HG02981 (cell line): ENCODE results near the gene INSL3.
A peak's percentile ranks its signal among the peaks of the same experiment; 100 is the strongest.

Experiments used
- ATAC-seq: cut with Tn5 transposase; IDR thresholded peaks from one replicate; pipeline ENCODE4 v1.9.1; 2021; ENCODE audit warnings: mild to moderate bottlenecking, moderate library complexity; ENCODE audit not compliant: unreplicated experiment

INSL3 gene

DNA sequence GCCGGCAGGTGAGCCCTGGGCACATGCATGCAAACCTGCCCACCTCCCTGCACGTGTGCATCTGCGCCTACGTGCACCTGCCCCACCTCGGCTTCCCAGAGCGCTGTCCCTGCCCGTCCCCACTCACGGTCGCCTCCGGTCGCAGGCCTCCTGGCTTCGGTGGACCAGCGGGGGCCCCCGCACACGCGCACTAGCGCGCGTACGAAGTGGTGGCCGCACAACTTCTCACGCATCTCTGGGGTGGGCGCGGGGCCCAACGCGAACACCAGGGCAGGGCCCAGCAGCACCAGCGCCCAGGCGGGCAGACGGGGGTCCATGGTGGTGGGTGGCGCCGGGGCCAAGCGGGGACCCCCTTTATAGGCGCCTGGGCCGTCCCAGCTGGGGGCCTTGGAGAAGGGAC lies at the start of gene INSL3:
INSL3 (minus strand) TSS at position 330 of the 400 bp plus-strand sequence; CDS start at position 317, 13 bp downstream.
- ATAC-seq = no peak

DNA sequence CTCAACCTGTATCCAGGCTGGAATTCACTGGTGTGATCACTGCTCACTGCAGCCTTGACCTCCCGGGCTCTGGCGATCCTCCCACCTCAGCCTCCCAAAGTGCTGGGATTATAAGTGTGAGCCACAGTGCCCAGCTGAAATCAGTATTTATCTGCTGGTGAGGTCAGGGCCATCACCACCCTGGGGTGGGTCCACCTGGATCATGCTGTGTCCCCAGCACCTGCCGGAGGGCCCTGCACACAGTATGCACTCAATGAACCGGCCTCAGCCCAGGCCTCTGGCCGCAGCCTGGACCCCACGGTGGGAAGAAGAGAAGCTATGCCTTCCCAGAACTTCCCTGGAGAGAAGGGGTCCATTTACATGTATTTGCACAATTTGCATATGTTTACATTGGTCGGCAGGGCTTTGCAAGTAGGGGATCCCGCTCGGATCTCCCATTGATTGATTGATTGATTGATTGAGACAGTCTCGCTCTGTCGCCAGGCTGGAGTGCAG lies 47.8 kb upstream of the INSL3 start:
- no peak for ATAC-seq

GRCh38 chr19:17868669-17869068 lies 47.4 kb upstream of the INSL3 start:
- no peak for ATAC-seq

GRCh38 chr19:17866964-17867486 lies 45.7 kb upstream of the INSL3 start:
- ATAC-seq = no peak

GRCh38 chr19:17866312-17866963 lies 45.1 kb upstream of the INSL3 start:
- no peak for ATAC-seq

DNA sequence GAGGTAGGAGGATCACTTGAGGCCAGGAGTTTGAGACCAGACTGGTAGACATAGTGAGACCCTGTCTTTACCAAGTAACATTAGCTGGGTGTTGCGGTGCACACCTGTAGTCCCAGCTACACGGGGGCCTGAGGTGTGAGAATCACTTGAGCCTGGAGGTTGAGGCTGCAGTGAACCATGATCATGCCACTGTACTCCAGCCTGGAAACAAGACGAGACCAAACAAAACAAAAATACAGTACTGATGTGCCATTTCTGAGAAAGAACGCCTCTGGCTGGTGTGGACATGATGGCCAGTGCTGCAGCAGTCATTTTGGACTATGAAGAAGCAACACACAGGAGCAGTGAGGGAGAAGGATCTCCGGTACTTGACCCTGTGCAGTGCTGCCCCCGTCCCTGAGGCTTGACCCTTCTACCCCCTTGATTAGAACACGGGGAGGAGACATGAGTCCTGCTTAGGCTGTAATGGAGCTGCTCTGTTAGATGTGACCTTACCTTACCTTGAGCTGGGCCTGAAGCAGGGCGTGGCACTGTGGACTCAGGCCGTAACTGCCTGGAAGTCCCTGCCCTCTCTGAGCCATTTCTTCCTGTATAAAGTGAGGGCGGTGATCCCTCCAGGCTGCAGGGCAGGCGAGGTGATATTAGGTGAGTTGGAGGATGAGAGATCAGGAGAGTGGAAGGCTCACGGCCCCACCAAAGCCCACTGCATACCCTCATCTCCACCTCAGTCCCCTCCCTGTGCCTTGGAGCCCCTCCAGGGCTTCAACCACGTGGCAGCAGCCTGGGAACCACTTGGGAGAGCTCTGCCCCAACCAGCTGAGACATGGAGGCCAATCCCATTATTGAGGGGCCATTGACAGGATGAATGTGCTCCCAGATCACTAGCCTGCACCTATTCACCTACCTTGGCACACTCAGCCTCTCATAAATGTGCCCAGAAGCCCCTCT lies 44.3 kb upstream of the INSL3 start:
- ATAC-seq = no peak

DNA sequence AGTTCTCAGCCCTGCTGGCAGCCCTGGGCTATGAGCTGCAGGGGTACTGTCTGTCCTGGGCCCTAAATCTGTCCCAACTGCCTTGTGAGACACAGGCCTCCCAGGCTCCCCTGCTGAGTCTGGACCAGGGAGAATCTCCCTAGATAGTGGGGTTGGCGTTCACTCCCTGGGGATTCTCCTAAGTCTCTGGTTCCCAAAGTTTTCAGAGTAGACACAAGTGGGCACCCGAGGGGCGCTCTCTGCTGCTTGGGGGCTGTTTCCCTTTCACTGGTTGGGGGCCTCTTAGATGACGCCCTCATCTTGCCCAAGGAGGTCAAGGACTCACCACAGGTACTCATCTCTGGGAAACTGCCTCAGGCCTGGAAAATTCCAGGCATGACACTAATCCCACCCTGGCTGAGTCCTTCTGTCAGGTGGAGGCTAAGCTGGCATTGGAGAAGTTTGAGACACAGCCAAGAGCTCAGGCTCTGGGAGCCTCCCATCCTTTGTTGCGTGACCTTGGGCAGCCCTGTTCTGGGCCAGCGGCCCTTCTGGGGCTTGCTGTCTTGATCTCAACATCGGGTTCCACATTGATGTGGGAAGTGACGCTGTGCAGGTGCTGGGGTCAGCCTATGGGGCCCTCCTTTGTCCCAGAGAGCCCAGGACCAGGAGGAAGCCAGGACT lies 42.3 kb upstream of the INSL3 start:
- no peak for ATAC-seq

GRCh38 chr19:17862711-17863519 lies 41.6 kb upstream of the INSL3 start:
- ATAC-seq = no peak

DNA sequence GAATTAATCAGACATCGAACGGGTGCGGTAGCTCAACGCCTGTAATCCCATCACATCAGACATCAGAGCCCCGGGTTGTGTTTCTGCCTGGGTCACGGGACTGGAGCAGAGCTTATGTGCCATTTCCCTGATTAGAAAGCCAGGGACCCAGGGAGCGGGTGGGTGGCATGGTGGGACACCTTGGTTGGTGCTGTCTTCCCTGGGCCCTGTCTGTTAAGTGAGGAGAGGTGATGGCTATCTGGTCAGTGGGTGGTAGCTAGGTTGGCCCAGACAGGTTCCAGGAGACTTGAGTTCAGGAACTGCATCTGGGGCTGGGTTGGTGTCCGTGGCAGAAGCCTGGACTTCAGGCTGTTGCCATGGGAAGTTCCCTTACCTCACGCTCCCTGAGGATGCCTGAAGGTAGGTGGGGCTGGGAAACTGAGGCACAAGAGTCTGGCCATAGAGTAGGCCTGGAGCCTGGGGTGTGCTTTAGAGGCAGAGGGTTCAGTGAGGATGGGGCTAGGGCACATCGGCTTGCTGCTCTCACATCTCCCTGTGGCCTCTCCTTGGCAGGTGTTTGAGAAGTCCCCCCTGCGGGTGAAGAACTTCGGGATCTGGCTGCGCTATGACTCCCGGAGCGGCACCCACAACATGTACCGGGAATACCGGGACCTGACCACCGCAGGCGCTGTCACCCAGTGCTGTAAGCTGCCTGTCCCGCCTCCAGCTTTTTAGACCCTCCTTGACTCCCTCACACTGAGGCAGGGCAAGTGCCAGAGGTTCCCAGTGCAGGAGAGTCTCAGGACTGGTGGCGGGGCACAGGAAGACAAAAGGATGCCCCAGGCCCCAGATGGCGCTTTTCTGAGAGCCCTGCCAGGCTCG lies 40.5 kb upstream of the INSL3 start:
- no peak for ATAC-seq

DNA sequence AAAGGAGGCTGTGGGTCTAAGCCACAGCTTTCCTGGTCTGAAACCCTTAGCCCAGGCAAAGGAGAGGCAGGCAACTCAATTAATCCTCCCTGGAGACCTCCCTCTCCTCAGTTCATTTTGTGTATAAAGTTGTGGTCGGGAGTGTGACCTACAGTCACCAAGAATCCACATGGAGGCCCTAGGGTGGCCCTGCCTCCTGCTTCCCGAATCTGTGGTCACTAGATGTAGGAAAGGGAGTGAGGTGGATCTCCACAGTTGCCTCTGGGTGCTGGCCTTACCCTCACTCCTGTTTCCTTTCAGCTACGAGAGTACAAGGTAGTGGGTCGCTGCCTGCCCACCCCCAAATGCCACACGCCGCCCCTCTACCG lies 39.7 kb upstream of the INSL3 start:
- ATAC-seq = no peak

DNA sequence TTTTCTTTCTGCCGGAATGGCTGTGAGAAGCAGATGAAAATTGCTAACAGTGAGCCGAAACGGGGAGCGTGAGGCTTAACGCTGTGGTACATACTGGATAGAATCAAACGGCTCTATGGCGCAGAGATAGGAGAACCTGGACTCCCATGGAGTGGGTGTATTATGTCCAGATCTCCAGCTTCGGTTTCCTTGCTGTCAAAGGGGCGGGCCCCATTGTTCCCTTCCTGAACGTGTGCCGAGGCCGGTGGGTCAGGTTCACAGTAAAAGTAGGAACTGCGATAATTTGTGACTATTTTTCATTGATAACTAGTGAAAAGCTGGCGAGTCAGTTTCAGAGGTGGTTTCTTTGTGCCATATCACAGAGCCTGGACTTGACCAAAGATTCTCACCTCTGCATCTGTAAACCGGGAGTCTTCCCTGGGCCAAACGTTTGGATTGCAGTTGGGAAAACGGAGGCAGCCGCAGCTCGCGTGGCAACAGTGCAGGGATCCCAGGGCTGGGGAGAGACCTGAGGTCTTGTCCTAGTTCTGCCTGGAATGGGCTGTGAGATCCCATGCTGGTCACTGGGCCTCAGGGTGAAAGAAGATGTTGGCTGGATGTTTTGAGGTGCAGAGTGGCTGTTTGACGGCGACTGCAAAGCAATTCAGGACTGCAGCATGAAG lies 39.1 kb upstream of the INSL3 start:
- no peak for ATAC-seq

DNA sequence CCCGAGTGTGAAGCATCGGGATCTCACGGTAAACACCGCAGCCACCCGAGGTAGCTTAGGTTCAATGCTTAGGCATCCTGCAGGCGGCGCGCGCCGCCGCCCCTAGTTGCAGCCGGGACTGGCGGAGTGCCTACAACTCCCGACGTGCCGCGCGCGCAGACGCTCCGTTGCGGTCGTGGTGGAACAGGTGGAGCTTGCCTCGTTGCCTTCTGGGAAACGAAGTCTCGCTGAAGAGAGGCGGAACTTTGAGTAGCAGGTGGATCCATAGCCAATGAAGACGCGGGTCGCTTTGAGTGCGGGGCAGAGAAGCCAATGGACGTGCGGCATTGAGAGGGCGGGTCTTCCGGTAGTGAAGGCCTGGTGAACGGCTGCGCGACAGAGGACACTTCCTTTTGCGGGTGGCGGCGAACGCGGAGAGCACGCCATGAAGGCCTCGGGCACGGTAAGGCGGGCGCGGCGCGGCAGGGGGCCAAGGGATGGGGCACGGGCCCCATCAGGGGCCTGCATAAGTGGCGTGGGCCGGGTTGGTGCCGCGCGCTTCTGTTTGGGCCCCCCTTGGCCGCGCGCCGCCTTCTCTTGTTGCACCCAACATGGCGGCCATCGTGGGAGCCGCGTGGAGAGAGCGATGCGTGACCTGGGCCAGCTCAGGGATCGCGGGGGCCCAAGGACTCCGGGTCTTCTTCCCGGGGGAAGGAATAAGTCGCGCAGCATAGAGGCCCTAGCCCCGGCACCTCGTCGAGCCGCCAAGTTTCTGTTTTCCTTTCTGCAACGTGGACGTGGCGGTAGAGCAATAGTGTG lies 38.4 kb upstream of the INSL3 start, which contains the start of gene RPL18A:
RPL18A (plus strand) TSS at position 378 of the 798 bp plus-strand sequence; CDS start at position 425, 47 bp downstream.
- peak; percentile 93 for ATAC-seq

- no peak for ATAC-seq
Observed at GRCh38 chr19:17855280-17856152, 34.2 kb upstream of the INSL3 start.

DNA sequence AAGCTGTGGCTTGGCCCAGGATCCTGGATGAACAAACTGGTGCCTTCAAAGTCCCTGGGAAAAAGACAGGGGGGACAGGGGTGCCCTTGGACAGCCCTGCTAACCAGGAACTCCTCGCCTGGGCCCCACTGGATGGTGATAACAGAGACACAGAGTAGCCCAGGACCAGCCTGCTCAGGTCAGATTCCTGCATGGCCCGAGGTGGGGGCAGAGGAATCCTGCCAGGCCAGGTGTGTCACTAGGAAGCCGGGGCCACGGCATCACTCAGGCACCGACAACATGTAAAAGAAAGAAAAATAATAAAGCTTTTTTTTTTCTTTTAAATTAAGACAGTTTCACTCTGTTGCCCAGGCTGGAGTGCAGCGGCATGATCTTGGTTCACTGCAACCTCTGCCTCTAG lies 32.7 kb upstream of the INSL3 start:
- no peak for ATAC-seq

GRCh38 chr19:17848595-17849292 lies 27.4 kb upstream of the INSL3 start:
- no peak for ATAC-seq
